Osteoblast (primary cell): ENCODE data around the gene KMT5B. TPM values are rescaled to one million over a fixed set of nuclear protein-coding genes. Genes with fewer than 3 reads are reported as not detected.
"Not testable (repeated sequence)": the region's sequence is repeated elsewhere in the genome, so short reads cannot be mapped to it uniquely, and the experiment has no call there.

Experiments used
- DNase-seq: peaks from one replicate; pipeline ENCODE4 v3.0.0; 2011; ENCODE audit warnings: low spot score, mixed read lengths; ENCODE audit not compliant: insufficient read length; ENCODE audit errors: missing footprints
- H2AFZ ChIP-seq: 2 replicates; pipeline ENCODE4 v1.6.0; 2011; ENCODE audit warnings: mild to moderate bottlenecking, low read length
- H3K27ac ChIP-seq: 2 replicates; pipeline ENCODE4 v1.5.1; 2011; ENCODE audit warnings: mild to moderate bottlenecking, low read depth, low read length, moderate library complexity
- H3K27me3 ChIP-seq: 2 replicates; pipeline ENCODE4 v1.6.0; 2012; ENCODE audit warnings: mild to moderate bottlenecking, control low read depth, inconsistent platforms, low read length, moderate library complexity; ENCODE audit not compliant: insufficient read depth
- H3K36me3 ChIP-seq: 2 replicates; pipeline ENCODE4 v1.5.1; 2011; ENCODE audit warnings: mild to moderate bottlenecking, low read length, control low read depth, moderate library complexity; ENCODE audit not compliant: insufficient read depth
- H3K4me1 ChIP-seq: 2 replicates; pipeline ENCODE4 v1.5.1; 2011; ENCODE audit warnings: mild to moderate bottlenecking, low read length, control low read depth, moderate library complexity; ENCODE audit not compliant: insufficient read depth
- H3K4me2 ChIP-seq: 2 replicates; pipeline ENCODE4 v1.6.0; 2011; ENCODE audit warnings: mild to moderate bottlenecking, low read length; ENCODE audit not compliant: insufficient read depth
- H3K4me3 ChIP-seq: fragments of 200-600 bp; sonication (generic); 3 replicates; pipeline ENCODE4 v1.5.1; 2012; ENCODE audit warnings: mild to moderate bottlenecking, low read length, inconsistent platforms; ENCODE audit not compliant: insufficient read depth
- H3K79me2 ChIP-seq: 2 replicates; pipeline ENCODE4 v1.6.0; 2012; ENCODE audit warnings: mild to moderate bottlenecking, low read length, control low read depth, inconsistent platforms; ENCODE audit not compliant: insufficient read depth
- H3K9me3 ChIP-seq: 2 replicates; pipeline ENCODE4 v1.5.1; 2011; ENCODE audit warnings: low read depth, low read length, control low read depth
- H4K20me1 ChIP-seq: 2 replicates; pipeline ENCODE4 v1.6.0; 2012; ENCODE audit warnings: mild to moderate bottlenecking, low read length, control low read depth; ENCODE audit not compliant: insufficient read depth
- total RNA-seq: library from RNA; depleted of rRNA; stranded (reverse); fragments of >200 nt; gene quantifications from 2 replicates; pipeline ENCODE4 v1.2.3, GENCODE V29; 2012
- TF ChIP-seq, protein P1 (sequence below): IDR thresholded peaks from 2 replicates; pipeline ENCODE4 v1.5.1; 2011; ENCODE audit warnings: mild to moderate bottlenecking, low read depth, low read length, moderate library complexity; ENCODE audit errors: extremely low read depth

KMT5B gene
- total RNA-seq, 1 donor = 27.1 TPM

DNA sequence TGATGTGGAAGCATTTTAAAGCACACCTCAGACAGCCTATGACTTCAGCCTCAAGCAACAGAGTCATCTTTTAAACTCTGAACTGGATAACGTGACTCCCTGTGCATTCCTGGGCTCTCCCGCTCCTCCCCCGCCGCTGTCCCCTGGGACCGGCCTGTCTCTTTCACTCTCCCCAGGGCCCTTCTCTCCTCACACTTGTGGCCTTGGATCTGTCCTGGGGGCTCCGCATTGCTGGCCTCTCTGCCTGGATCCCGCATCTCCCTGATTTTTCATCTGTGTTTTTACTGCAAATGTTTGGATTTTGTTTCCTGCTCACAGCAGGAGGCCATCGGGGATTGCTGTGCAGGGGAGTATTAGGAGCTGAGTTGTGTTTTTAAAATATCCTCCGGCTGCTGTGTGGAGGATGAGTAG is 43.2 kb upstream of the KMT5B start:
- Histone ChIP-seq H3K4me1 (peaks cover 19% of the 10 kb centered on the region), H3K36me3 (peaks cover 11% of the 10 kb centered on the region), H3K27me3 (no peaks in the 10 kb centered on the region), H3K79me2 (no peaks in the 10 kb centered on the region), H3K4me2 (peak overlapping the region; percentile 75), H3K9me3 (no peaks in the 10 kb centered on the region), H4K20me1 (peaks cover 7% of the 10 kb centered on the region), H2AFZ (no peak overlapping the region), H3K27ac (peak overlapping the region; percentile 25), H3K4me3 (no peak overlapping the region)
- peak; percentile 85 for DNase-seq
- TF ChIP-seq, protein P1, sequence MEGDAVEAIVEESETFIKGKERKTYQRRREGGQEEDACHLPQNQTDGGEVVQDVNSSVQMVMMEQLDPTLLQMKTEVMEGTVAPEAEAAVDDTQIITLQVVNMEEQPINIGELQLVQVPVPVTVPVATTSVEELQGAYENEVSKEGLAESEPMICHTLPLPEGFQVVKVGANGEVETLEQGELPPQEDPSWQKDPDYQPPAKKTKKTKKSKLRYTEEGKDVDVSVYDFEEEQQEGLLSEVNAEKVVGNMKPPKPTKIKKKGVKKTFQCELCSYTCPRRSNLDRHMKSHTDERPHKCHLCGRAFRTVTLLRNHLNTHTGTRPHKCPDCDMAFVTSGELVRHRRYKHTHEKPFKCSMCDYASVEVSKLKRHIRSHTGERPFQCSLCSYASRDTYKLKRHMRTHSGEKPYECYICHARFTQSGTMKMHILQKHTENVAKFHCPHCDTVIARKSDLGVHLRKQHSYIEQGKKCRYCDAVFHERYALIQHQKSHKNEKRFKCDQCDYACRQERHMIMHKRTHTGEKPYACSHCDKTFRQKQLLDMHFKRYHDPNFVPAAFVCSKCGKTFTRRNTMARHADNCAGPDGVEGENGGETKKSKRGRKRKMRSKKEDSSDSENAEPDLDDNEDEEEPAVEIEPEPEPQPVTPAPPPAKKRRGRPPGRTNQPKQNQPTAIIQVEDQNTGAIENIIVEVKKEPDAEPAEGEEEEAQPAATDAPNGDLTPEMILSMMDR = no peak

GRCh38 chr11:68255526-68255925 is 42.4 kb upstream of the KMT5B start:
- no peaks in the 10 kb centered on the region for H3K79me2 ChIP-seq
- no peak overlapping the region for H2AFZ ChIP-seq
- no peak overlapping the region for H3K27ac ChIP-seq
- no peak overlapping the region for H3K4me3 ChIP-seq
- H3K27me3 ChIP-seq = no peaks in the 10 kb centered on the region
- no peak overlapping the region for H3K4me2 ChIP-seq
- H3K9me3 ChIP-seq = no peaks in the 10 kb centered on the region
- peaks cover 3% of the 10 kb centered on the region for H3K36me3 ChIP-seq
- no peaks in the 10 kb centered on the region for H4K20me1 ChIP-seq
- TF ChIP-seq, protein P1 = no peak
- peaks cover 19% of the 10 kb centered on the region for H3K4me1 ChIP-seq
- peak; percentile 68 for DNase-seq

DNA sequence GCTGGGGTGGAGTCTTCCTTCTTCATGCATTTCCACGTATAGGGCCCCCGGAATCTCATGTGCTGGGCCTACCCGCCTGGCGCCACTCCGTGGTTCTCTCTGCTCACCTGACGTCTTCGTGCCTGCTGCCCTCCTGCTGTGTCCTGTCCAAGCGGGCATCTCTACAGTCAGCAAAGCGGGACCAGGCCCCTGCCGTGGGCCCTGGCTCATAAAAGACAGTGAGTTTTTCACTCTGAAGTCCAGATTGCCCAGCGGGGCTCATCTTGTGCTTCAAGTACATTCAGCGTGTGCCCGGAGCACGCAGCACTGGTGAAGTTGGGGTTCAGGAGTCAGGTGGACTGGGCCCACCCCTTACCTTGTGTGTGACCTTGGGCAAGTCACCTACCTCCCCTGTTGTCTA is 41.3 kb upstream of the KMT5B start:
- H3K4me2 ChIP-seq = no peak overlapping the region
- TF ChIP-seq, protein P1 = no peak
- no peak overlapping the region for H3K4me3 ChIP-seq

GRCh38 chr11:68251765-68252164 is 38.7 kb upstream of the KMT5B start:
- no peak overlapping the region for H3K4me3 ChIP-seq
- no peaks in the 10 kb centered on the region for H4K20me1 ChIP-seq
- no peaks in the 10 kb centered on the region for H3K36me3 ChIP-seq
- H3K27ac ChIP-seq = no peak overlapping the region
- H3K27me3 ChIP-seq = no peaks in the 10 kb centered on the region
- H3K4me2 ChIP-seq = no peak overlapping the region
- no peak for DNase-seq
- no peaks in the 10 kb centered on the region for H3K79me2 ChIP-seq
- TF ChIP-seq, protein P1 = no peak
- no peak overlapping the region for H2AFZ ChIP-seq
- peaks cover 9% of the 10 kb centered on the region for H3K4me1 ChIP-seq
- no peaks in the 10 kb centered on the region for H3K9me3 ChIP-seq

More for the DNA sequence above, 41.3 kb upstream of the KMT5B start:
- H3K9me3 ChIP-seq = no peaks in the 10 kb centered on the region
- no peaks in the 10 kb centered on the region for H3K79me2 ChIP-seq
- no peaks in the 10 kb centered on the region for H3K27me3 ChIP-seq
- no peaks in the 10 kb centered on the region for H3K36me3 ChIP-seq
- DNase-seq = peak; percentile 3
- H3K4me1 ChIP-seq = peaks cover 19% of the 10 kb centered on the region
- H4K20me1 ChIP-seq = no peaks in the 10 kb centered on the region
- H3K27ac ChIP-seq = no peak overlapping the region
- no peak overlapping the region for H2AFZ ChIP-seq

- H3K27ac ChIP-seq, H3K27me3 ChIP-seq, H3K4me2 ChIP-seq, H4K20me1 ChIP-seq, DNase-seq, H3K36me3 ChIP-seq, H3K4me1 ChIP-seq, H3K79me2 ChIP-seq, H3K9me3 ChIP-seq, H3K4me3 ChIP-seq, H2AFZ ChIP-seq: not testable (repeated sequence)
These were observed 31.8 kb upstream of the KMT5B start for GRCh38 chr11:68244912-68245311.

DNA sequence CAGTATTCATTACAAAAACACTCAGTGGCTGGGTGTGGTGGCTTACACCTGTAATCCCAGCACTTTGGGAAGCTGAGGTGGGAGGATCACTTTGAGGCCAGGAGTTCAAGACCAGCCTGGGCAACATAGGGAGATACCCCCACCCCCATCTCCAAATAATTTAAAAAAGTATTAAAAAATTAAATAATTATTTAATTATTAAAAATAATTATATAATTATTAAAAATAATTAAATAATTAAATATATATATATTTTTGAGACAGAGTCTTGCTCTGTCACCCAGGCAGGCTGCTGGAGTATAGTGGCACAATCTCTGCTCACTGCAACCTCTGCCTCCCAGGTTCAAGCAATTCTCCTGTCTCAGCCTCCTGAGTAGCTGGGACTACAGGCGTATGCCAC is 30.8 kb upstream of the KMT5B start:
- H3K4me3 ChIP-seq, H4K20me1 ChIP-seq, H3K79me2 ChIP-seq, H3K27ac ChIP-seq, H3K4me1 ChIP-seq, H3K9me3 ChIP-seq, H3K36me3 ChIP-seq, H2AFZ ChIP-seq, DNase-seq, H3K27me3 ChIP-seq, H3K4me2 ChIP-seq: not testable (repeated sequence)
